NCI-H2196 treated with DMSO at 0.1 percent for 48 hours (cell line): ENCODE results near the gene GBF1.
"Not testable (repeated sequence)": the region's sequence is repeated elsewhere in the genome, so short reads cannot be mapped to it uniquely, and the experiment has no call there.

Source experiments
- DNase-seq: peaks from one replicate; lab custom pipeline; 2025; ENCODE audit not compliant: unreplicated experiment; lab: John Stamatoyannopoulos, UW

Gene GBF1

DNA sequence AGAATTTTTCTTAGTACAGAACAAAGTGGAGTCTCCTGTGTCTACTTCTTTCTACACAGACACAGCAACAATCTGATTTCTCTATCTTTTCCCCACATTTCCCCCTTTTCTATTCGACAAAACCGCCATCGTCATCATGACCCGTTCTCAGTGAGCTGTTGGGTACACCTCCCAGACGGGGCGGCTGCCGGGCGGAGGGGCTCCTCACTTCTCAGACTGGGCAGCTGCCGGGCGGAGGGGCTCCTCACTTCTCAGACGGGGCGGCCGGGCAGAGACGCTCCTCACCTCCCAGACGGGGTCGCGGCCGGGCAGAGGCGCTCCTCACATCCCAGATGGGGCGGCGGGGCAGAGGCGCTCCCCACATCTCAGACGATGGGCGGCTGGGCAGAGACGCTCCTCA is 56.0 kb downstream of the GBF1 start:
- DNase-seq: not testable (repeated sequence)

DNA sequence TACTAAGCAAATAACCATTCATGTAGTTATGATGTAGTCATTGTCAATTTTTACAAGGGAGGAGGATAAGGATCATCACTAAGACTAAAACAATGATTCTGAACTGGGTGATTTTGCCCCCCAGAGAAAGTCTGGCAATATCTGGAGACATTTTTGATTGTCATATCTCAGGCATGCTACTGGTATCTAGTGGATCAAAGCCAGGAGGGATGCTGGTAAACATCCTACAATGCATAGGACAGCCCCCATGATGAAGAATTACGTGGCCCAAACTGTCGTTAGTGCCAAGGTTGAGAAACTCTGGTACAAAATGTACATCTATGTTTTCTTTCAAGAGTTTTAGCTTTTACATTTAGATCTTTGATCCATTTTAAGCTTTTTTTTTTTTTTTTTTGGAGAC is 57.3 kb downstream of the GBF1 start:
- no peak for DNase-seq

DNA sequence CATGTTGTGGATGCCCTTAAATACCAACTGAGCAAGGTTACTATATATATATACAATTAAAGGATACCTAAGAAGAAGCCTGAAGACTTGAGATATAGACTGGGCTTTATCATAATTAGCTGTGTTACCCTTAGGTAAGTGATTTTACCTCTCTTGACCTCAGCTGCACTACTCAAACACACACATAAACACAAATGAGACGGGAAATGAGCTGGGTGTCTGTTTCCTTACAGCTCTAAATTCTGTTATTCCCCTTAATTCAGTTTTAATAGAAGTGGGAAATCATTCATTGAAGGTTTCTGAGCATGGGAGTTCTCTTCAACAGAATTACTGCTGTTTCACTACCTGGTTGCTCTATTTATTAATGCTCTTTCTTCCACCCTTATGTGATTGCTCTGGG is 60.7 kb downstream of the GBF1 start:
- no peak for DNase-seq

DNA sequence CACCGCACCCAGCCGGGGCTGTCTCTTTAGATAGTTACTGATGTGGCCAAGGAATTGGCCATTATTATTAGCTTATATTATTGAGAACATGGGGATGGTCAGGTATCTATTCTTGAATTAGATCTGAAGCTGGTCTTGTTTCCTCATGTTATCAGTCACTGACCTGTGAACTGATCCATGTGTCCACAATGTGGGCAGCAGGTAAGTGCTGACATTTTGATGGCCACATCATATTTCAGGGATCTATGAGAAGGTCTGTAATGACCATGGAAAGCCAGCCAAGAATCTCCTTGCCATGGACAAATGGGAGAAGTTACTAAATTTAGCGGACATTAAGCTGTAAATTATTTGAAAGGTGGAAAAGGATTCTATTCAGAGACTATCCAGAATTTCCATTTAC is 61.4 kb downstream of the GBF1 start:
- no peak for DNase-seq

DNA sequence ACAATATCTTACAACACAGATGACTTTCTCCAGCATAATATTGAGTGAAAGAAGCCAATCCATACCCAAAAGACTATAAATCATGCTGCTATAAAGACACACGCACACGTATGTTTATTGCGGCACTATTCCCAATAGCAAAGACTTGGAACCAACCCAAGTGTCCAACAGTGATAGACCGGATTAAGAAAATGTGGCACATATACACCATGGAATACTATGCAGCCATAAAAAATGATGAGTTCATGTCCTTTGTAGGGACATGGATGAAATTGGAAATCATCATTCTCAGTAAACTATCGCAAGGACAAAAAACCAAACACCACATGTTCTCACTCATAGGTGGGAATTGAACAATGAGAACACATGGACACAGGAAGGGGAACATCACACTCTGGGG is 63.0 kb downstream of the GBF1 start:
- DNase-seq: not testable (repeated sequence)

DNA sequence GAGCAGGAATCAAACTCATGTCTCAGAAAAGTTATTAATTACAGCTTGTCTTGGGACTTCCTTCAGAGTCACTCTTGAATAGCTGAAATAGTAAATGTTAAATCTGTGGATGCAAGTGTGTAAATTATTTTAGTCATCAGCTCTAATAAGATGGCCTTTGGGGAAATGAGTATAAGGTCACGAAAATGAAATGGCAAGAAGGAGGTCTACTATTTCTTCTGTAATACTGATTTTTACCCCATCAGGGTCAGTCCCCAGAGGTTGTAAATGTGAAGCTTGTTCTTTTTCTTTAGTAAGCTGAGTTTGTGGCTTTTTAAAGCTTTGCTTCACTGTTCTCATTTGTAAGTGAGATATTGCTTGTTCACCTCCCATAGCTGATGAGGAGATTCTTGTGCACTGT is 63.9 kb downstream of the GBF1 start:
- DNase-seq: no peak

DNA sequence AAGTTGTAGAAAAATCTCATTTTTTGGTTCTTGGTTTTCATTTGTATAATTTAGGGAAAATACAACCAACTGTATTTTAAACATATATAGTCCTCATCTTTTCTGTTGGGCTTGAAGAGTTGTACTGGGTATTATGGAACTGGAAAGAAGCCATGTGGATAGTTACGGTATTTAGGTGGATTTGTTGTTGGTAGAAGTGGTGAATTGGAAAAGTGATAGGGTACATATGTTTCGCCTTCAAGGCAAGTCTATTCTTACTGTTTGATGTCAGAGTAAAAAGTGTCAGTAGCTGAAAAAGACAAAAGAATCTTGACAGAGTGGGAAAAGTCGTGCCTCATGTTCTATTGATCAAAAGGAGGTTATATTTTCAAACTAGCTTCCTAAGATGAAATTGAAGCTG is 64.6 kb downstream of the GBF1 start:
- DNase-seq: no peak

DNA sequence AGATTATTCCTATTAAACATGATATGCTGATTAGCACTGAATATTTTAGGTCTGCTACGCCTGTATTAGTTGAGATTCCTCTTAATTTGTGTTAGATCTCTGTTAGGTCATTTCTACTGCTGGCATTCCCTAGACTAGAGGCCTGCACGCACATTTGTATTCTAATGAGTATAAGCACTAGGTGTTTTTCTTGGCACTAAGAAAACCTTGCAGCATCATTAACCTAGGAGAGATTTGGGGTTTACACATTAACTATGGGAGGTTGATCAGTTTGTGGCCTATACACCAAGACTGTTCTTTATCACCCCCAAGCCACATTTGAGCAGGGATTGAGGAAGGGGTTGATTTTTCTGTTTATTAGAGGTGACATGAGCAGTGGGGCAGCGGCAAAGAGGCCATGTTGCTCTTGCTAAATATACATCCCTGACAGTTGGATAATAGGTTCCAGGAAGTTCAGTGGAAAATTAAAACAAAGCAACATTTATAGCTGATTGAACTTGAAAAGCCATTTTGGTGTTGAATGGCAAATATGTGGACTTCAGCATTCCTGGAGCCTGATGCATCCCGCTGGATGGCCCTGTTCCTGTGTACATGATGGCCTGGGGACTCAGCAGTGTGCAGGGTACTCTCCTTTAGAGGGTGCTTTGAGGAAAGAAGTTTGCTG is 65.2 kb downstream of the GBF1 start:
- DNase-seq: no peak

DNA sequence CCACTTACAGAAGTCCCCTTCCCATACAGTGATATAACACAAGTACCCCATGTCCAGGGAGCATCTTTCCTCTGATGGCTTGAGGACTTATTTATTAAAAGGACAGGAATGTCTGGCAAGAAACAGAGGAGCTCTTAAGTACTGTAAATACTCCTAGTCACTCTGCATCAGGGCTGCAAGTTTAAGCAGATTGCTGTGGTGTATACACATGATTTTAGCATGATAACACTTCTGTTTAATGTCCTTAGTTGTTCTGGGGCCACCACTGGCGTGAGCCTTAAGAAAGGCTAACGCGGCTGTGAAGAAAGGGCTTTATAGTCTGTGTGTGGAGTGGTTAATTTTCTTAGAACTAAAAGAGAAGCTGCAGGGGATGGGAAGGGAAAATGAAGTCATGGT is 65.7 kb downstream of the GBF1 start:
- no peak for DNase-seq

DNA sequence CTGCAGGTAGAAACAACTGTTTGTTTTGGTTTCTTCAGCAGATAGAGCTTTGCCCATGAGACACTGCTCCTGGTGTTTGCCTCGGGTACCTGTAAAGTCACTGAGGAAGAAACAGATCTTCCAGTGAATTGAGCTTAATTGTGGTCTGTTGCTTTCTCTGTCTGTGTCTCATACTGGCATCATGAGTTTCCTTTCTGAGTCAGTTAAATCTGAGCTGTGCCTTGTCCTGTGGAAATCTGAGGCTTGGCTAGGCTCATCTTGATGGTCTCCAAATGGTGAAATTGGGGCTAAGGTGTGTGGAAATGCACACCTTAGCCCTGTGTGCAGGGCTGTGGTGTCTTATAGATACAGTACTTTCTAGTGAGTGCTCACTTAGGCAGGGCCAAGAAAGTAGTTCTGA is 67.4 kb downstream of the GBF1 start:
- no peak for DNase-seq

DNA sequence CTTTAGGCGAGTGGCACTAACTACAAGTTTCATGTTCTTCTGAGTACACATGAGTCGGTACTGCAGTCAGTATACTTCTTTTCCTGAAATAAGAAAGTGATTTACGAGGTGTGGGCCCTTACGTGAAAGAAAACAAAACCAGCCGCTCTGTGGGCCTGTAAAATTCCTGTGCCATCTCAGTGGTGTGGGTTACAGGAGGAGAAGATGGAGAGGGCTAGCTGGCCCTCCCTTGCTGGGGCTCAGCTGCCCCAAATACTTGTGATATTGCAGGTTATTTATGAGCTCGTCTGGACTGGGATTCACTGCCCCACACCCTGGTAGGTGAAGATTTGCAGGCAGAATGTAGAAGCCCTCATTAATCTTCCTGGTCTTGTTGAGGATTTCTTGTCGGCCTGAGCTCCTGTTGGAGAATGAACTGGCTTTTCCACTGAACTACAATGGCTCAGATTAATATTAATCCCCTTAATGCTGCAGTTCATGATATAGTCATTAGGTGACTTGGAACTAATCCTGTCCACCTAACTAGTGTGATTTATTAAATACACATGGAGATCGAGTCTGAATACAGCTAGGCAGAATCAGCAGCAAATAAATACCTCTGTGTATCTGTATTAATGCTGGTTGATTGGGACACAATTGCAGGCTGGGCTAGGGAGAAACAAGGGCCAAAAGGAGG is 68.0 kb downstream of the GBF1 start:
- DNase-seq: no peak

DNA sequence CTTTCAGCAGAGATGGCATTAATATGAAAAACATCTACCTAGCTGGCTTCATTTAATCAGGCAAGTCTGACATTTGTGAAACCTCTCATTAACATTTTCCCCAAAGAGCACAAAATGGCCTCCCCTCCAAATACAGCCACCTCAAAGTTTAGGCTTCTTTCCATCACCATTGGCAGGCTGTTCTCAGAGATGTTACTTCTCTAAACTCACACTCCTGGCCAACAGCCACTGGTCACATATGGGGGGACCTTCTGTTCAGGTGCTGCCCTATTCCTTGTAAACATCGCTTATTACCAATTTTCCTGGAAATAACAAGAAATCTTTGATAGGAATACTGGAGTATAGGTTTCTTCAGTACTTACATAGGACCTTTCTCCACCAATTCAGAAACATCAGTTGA is 69.5 kb downstream of the GBF1 start:
- DNase-seq: no peak

DNA sequence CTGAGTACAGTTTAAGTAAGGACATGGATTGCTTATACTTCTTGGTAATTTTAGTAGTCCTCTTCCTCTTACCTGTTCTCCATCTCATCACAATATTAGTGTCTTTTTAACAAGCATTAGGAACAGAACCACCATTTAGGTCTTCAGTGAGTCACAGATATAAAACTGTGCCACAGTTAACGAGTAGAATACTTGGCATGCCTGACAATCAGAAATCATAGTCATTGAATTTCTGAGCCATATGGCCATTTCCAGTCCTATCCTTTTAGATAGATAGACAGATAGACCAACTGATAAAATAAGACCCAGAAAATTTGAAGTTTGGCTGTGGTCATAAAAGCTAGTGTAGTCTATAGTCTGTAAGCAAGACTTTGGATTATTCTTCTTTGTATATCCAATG is 71.1 kb downstream of the GBF1 start:
- DNase-seq: no peak

DNA sequence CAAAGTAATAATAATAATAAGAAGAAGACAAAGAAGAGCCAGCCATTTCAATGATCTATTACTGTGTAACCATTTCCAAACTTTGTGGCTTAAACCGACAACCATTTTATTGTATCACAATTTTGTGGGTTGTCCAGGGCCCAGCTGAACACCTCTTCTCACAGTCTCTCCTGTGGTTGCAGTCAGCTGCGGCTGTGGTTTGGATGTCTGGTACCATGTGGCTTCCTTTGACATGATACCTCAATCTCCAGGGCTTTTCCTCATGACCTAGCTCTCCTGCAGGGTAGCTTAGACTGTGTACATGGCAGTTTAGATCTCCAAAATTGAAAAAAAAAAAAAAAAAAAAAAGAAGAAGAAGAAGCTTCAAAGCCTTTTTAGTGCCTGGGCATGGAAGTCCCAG is 77.6 kb downstream of the GBF1 start:
- DNase-seq: no peak

DNA sequence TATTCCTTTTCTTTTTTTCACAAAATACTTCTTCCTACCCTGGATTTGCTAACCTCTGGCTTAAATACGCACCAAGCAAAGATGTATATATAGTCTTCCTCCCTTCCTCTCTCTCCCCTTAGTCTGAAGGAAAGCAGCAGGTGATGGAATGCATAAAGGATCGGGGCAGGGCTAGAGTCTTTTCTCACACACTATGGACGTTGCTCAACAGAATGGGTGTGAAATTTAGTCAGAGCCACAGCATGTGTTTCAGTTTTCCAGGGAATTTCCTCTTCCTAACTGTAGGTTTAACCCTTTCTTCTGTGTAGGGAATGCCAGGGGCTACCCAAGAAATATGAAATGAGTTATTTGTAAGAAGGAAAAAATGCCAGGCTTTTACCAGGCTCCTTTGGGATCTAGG is 78.7 kb downstream of the GBF1 start:
- DNase-seq: no peak

DNA sequence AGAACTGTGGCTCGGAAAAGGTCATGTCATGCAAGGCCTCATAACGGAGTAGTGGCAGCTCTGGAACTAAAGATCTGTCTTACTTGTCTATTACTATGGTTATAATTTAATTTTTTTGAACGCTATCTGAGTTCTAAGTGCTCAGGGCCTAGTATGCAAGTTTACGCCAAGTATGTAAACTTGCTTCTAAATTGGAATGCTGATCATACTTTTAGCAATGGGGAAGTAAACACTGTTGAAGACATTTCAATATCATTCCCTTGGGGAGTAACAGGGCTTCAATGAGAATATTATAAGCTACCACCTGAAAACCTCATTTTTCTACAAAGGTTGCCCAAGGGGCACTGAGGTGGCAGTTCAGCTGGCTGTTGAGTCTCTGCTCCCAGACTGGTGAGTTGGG is 80.7 kb downstream of the GBF1 start:
- DNase-seq: no peak

DNA sequence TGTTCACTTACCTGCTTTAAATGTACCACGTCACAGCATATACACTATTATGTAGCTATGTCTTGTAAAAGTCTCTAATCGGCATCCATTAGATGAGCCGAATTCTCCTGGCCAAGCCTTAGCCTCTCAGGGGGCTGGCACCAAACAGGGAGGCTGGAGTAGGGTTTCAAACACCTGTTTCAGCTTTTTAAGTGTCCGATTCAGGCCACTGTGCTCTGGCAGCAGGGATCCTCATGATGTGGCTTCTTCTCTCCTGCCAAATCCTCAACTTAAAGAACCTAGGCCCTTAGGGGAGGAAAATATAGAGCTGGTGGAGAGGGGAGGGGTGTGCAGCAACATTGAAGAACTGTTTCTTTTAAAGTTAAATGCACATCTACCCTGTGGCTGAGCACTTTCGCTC is 81.7 kb downstream of the GBF1 start:
- DNase-seq: no peak

DNA sequence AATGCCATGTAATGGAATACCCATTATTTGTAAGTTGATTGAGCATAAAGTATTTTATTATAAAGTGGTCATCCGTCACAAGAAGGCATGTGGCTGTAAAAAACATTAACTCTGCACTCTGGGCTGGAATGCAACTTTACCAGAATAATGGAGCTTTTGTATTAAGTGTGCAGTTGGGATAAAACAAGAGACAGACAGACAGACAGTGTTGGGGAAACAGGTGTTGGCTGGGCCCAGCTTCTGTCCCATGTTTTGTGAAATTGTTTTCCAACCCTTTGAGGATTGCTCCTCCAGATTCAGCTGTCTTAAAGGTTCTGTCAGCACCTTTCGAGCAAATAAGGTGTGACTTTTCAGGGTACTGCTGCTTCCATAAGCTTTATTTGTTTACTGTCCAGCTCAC is 82.3 kb downstream of the GBF1 start:
- DNase-seq: no peak

DNA sequence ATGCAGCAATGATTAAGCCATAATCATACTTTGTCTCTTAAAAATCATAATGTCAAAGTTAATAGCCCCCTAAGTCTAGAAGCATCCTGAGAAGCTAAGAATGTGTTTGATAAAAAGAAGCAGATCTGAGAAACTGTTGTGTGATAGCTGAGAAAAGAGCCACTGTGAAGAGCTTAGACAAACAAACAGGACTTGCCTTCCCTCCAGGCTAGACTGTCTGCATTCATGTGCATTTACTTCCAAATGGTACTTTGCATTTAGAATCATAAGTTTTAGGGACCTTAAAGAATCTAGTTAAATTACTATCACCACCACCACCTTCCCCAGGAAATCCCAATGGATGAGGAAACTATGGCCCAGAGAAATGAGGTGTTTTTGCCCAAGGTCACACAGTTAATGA is 87.4 kb downstream of the GBF1 start:
- no peak for DNase-seq

DNA sequence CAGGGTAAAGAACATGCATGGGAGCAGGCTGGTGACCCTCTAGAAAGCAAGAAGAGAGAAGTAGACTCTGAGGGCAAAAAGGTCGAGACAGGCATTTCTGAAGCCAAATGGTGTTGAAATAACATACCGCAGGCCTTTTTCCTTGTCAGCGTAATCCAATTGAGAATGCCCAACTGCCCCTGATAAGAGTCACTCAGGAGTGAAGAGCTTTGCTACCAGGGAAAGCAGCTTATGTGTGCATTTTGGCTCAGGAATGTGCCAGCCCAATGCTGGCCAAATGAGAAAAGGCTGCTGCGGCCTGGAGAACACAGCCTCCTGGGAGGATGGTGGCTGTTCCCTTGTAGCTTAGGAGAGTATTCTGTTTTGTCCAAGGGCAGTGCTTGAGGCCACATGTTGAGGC is 88.8 kb downstream of the GBF1 start:
- no peak for DNase-seq

DNA sequence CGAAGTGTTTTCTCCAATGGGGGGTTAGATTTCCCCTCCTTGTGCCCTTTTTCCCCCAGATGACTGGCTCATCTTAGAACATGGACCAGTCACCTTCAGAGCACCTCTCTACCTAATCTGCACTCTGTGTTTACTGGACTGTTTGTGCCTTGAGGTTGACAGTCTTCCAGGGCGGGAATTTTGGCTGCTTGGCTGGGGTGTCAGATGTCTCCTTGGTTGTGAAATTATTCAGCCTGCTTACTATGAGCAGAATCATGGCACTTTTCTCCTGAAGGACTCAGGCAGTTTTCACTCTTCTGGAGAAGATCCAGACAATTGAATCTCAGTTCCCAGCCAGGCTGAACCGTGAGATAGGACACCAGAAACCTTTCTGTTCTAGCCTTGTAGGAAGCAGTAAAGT is 89.9 kb downstream of the GBF1 start:
- DNase-seq: no peak

DNA sequence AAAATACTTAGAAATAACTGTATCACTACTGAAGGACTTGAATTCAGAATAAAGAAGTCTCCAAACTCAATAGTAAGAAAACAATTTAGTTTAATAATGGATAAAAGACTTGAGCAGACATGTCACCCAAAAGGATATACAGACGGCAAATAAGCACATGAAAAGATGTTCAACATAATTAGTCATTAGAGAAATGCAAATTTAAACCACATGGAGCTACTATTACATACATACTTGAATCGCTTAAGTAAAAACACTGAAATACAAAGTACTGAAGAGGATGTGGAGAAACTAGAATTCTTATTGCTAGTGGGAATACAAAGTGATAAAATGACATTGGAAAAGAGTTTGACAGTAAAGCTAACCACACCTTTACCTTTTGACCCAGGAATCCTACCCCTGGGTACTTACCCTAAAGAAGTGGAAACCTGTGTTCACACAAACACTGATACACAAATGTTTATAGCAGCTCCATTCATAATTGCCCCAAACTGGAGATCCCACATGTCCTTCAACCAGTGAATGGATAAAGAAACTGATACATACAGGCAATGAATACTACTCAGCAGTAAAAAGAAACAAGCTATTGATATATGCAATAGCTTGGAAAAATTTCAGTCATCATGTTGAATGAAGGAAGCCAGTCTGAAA is 95.8 kb downstream of the GBF1 start:
- no peak for DNase-seq

DNA sequence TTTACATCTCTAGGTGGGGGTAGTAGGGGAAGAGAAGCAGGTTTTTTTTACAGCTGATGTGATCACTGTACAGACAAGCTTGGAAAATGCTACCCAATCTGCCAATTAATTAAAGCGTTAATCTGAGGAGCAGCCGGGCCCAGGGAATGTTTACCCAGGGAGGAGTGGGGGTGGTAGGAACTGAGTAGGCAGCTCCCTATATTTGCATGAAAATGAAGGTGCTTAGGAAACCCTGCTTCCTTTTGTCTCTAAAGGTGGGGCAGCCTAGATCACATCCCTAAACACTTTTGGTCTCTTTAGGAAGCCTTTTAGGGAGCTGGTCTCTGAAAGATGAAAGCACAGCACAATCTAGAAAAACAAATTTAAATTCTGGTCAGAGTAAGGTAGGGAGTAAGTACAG is 97.1 kb downstream of the GBF1 start:
- no peak for DNase-seq
